GM18868 (cell line): Measurements from ENCODE around the gene RAMACL.
"Not testable (repeated sequence)": the region's sequence is repeated elsewhere in the genome, so short reads cannot be mapped to it uniquely, and the experiment has no call there.

ENCODE experiments used
- ATAC-seq: cut with Tn5 transposase; IDR thresholded peaks from one replicate; pipeline ENCODE4 v1.9.1; 2021; ENCODE audit warnings: mild to moderate bottlenecking, moderate library complexity; ENCODE audit not compliant: unreplicated experiment

The RAMACL gene

GRCh38 chr6:166597711-166598440 is 11.4 kb upstream of the RAMACL start:
- ATAC-seq = no peak

GRCh38 chr6:166596776-166597507 is 10.5 kb upstream of the RAMACL start:
- ATAC-seq = peak; percentile 86

GRCh38 chr6:166595949-166596348 is 9.5 kb upstream of the RAMACL start:
- ATAC-seq = no peak

GRCh38 chr6:166595061-166595780 is 8.7 kb upstream of the RAMACL start:
- ATAC-seq = no peak

GRCh38 chr6:166592821-166593220 is 6.3 kb upstream of the RAMACL start:
- ATAC-seq = no peak

GRCh38 chr6:166591961-166592520 is 5.6 kb upstream of the RAMACL start:
- no peak for ATAC-seq

- no peak for ATAC-seq
Measured at GRCh38 chr6:166591026-166591425, 4.5 kb upstream of the RAMACL start.

- ATAC-seq = no peak
Measured at GRCh38 chr6:166589786-166590574, 3.5 kb upstream of the RAMACL start.

GRCh38 chr6:166589337-166589731 is 2.9 kb upstream of the RAMACL start:
- peak; percentile 36 for ATAC-seq

- peak; percentile 32 for ATAC-seq
Measured at GRCh38 chr6:166588691-166589336, 2.3 kb upstream of the RAMACL start.

GRCh38 chr6:166587631-166588413 is 1.3 kb upstream of the RAMACL start:
- peak; percentile 68 for ATAC-seq

GRCh38 chr6:166584853-166585429 is 1.5 kb downstream of the RAMACL start:
- no peak for ATAC-seq

GRCh38 chr6:166584155-166584554 is 2.3 kb downstream of the RAMACL start:
- ATAC-seq = no peak

- ATAC-seq = no peak
Measured at GRCh38 chr6:166583230-166583965, 3.1 kb downstream of the RAMACL start.

GRCh38 chr6:166582258-166582657 is 4.2 kb downstream of the RAMACL start:
- no peak for ATAC-seq

GRCh38 chr6:166581801-166582200 is 4.7 kb downstream of the RAMACL start:
- ATAC-seq = not testable (repeated sequence)

- no peak for ATAC-seq
Measured at GRCh38 chr6:166581091-166581511, 5.4 kb downstream of the RAMACL start.
